Measurements from ENCODE around the gene KLK8. TPM values are rescaled to one million over a fixed set of nuclear protein-coding genes. Genes with fewer than 3 reads are reported as not detected.

The KLK8 gene
- total and polyA plus RNA-seq, 2 experiments from 2014 or later, result not detected

GRCh38 chr19:51030631-51031030 is 29.2 kb upstream of the KLK8 start:
- no peak for DNase-seq
- 45 to 54% methylated on average over 12 to 13 of the region's 13 CpGs for WGBS, 2 experiments (ENCODE audit: low coverage in 1 of 2, low lambda C conversion rate in 2 of 2, missing lambda C conversion rate in 2 of 2)
- Histone ChIP-seq H3K27me3 (replicated peaks; ENCODE audit: insufficient read depth) (peaks cover 5% of the 10 kb centered on the region; the same call in 1 of the 2 replicates), H3K4me3 (no peak overlapping the region), H4K20me1 (ENCODE audit: insufficient read depth) (no peaks in the 10 kb centered on the region), H3K9ac (no peak overlapping the region), H3K9me3 (ENCODE audit: low read depth) (no peaks in the 10 kb centered on the region), H3K27ac (no peak overlapping the region), H3K79me2 (ENCODE audit: insufficient read depth) (no peaks in the 10 kb centered on the region), H2AFZ (no peak overlapping the region), H3K36me3 (ENCODE audit: low read depth) (no peaks in the 10 kb centered on the region), H3K4me1 (ENCODE audit: insufficient read depth) (no peaks in the 10 kb centered on the region), H3K9me2 (ENCODE audit: insufficient read depth) (no peaks in the 10 kb centered on the region), H3F3A (ENCODE audit: insufficient read depth) (no peaks in the 10 kb centered on the region), H3K4me2 (ENCODE audit: unreplicated experiment) (no peak overlapping the region)
- in situ Hi-C loops (cut with MboI), result no loop called here
- TF ChIP-seq EZH2 (IDR thresholded peaks at IDR 0.05; ENCODE audit: insufficient read depth, poor library complexity, severe bottlenecking), result no peak
- TF ChIP-seq EZH2phosphoT487 (IDR thresholded peaks at IDR 0.05; ENCODE audit: insufficient read depth, low read depth), result no peak

- peaks cover 9% of the 10 kb centered on the region; the same call in 1 of the 2 replicates for H3K27me3 ChIP-seq (replicated peaks; ENCODE audit: insufficient read depth)
- no peak overlapping the region for H3K27ac ChIP-seq
- no peaks in the 10 kb centered on the region for H3K9me3 ChIP-seq (ENCODE audit: low read depth)
- no peaks in the 10 kb centered on the region for H3K79me2 ChIP-seq (ENCODE audit: insufficient read depth)
- no peak overlapping the region for H3K4me2 ChIP-seq (ENCODE audit: unreplicated experiment)
- DNase-seq, result no peak
- no peak overlapping the region for H3K4me3 ChIP-seq
- WGBS, 2 experiments (ENCODE audit: low coverage in 1 of 2, low lambda C conversion rate in 2 of 2, missing lambda C conversion rate in 2 of 2), result 32 to 58% methylated on average over 2 of the region's 2 CpGs
- H3K9ac ChIP-seq, result no peak overlapping the region
- no peaks in the 10 kb centered on the region for H3K9me2 ChIP-seq (ENCODE audit: insufficient read depth)
- no peaks in the 10 kb centered on the region for H3F3A ChIP-seq (ENCODE audit: insufficient read depth)
- H4K20me1 ChIP-seq (ENCODE audit: insufficient read depth), result no peaks in the 10 kb centered on the region
- TF ChIP-seq EZH2 (IDR thresholded peaks at IDR 0.05; ENCODE audit: insufficient read depth, poor library complexity, severe bottlenecking) (no peak), EZH2phosphoT487 (IDR thresholded peaks at IDR 0.05; ENCODE audit: insufficient read depth, low read depth) (no peak)
- H2AFZ ChIP-seq, result no peak overlapping the region
- H3K4me1 ChIP-seq (ENCODE audit: insufficient read depth), result no peaks in the 10 kb centered on the region
- in situ Hi-C loops (cut with MboI), result no loop called here
- H3K36me3 ChIP-seq (ENCODE audit: low read depth), result no peaks in the 10 kb centered on the region
These were observed 28.3 kb upstream of the KLK8 start for GRCh38 chr19:51029718-51030117.

GRCh38 chr19:51027873-51028272 is 26.5 kb upstream of the KLK8 start:
- Histone ChIP-seq H2AFZ (no peak overlapping the region), H3K9ac (no peak overlapping the region), H3K36me3 (ENCODE audit: low read depth) (no peaks in the 10 kb centered on the region), H4K20me1 (ENCODE audit: insufficient read depth) (no peaks in the 10 kb centered on the region), H3F3A (ENCODE audit: insufficient read depth) (no peaks in the 10 kb centered on the region), H3K4me1 (ENCODE audit: insufficient read depth) (no peaks in the 10 kb centered on the region), H3K27ac (no peak overlapping the region), H3K9me3 (ENCODE audit: low read depth) (no peaks in the 10 kb centered on the region), H3K27me3 (replicated peaks; ENCODE audit: insufficient read depth) (peaks cover 14% of the 10 kb centered on the region), H3K4me2 (ENCODE audit: unreplicated experiment) (no peak overlapping the region), H3K9me2 (ENCODE audit: insufficient read depth) (no peaks in the 10 kb centered on the region), H3K79me2 (ENCODE audit: insufficient read depth) (no peaks in the 10 kb centered on the region), H3K4me3 (no peak overlapping the region)
- in situ Hi-C loops (cut with MboI), result no loop called here
- WGBS, 2 experiments (ENCODE audit: low coverage in 1 of 2, low lambda C conversion rate in 2 of 2, missing lambda C conversion rate in 2 of 2), result 11 to 18% methylated on average over 5 of the region's 5 CpGs
- no peak for DNase-seq
- TF ChIP-seq EZH2phosphoT487 (IDR thresholded peaks at IDR 0.05; ENCODE audit: insufficient read depth, low read depth) (no peak), EZH2 (IDR thresholded peaks at IDR 0.05; ENCODE audit: insufficient read depth, poor library complexity, severe bottlenecking) (no peak)

- no peaks in the 10 kb centered on the region for H3K9me2 ChIP-seq (ENCODE audit: insufficient read depth)
- H4K20me1 ChIP-seq (ENCODE audit: insufficient read depth), result no peaks in the 10 kb centered on the region
- no peak overlapping the region for H3K27ac ChIP-seq
- H3K79me2 ChIP-seq (ENCODE audit: insufficient read depth), result no peaks in the 10 kb centered on the region
- H2AFZ ChIP-seq, result no peak overlapping the region
- H3K4me3 ChIP-seq, result no peak overlapping the region
- no peak overlapping the region for H3K9ac ChIP-seq
- 18 to 19% methylated on average over 12 to 14 of the region's 14 CpGs for WGBS, 2 experiments (ENCODE audit: low coverage in 1 of 2, low lambda C conversion rate in 2 of 2, missing lambda C conversion rate in 2 of 2)
- no peaks in the 10 kb centered on the region for H3F3A ChIP-seq (ENCODE audit: insufficient read depth)
- H3K4me2 ChIP-seq (ENCODE audit: unreplicated experiment), result no peak overlapping the region
- in situ Hi-C loops (cut with MboI), result no loop called here
- peaks cover 14% of the 10 kb centered on the region for H3K27me3 ChIP-seq (replicated peaks; ENCODE audit: insufficient read depth)
- no peak for DNase-seq
- no peaks in the 10 kb centered on the region for H3K9me3 ChIP-seq (ENCODE audit: low read depth)
- no peaks in the 10 kb centered on the region for H3K4me1 ChIP-seq (ENCODE audit: insufficient read depth)
- TF ChIP-seq EZH2 (IDR thresholded peaks at IDR 0.05; ENCODE audit: insufficient read depth, poor library complexity, severe bottlenecking) (no peak), EZH2phosphoT487 (IDR thresholded peaks at IDR 0.05; ENCODE audit: insufficient read depth, low read depth) (no peak)
- no peaks in the 10 kb centered on the region for H3K36me3 ChIP-seq (ENCODE audit: low read depth)
These were observed 25.9 kb upstream of the KLK8 start for GRCh38 chr19:51027126-51027806.

GRCh38 chr19:51026554-51026831 is 25.1 kb upstream of the KLK8 start, which contains the start of gene KLK11:
KLK11 (minus strand) TSS chr19:51026616; CDS start chr19:51025631, 985 bp downstream.
- Histone ChIP-seq H3K27ac (no peak within 1 kb of the TSS), H3K79me2 (ENCODE audit: insufficient read depth) (no peaks in the 10 kb centered on the region), H2AFZ (no peak within 1 kb of the TSS), H3K36me3 (ENCODE audit: low read depth) (no peaks in the 10 kb centered on the region), H4K20me1 (ENCODE audit: insufficient read depth) (no peaks in the 10 kb centered on the region), H3F3A (ENCODE audit: insufficient read depth) (no peaks in the 10 kb centered on the region), H3K4me2 (ENCODE audit: unreplicated experiment) (no peak within 1 kb of the TSS), H3K9me2 (ENCODE audit: insufficient read depth) (no peaks in the 10 kb centered on the region), H3K4me1 (ENCODE audit: insufficient read depth) (no peaks in the 10 kb centered on the region), H3K9me3 (ENCODE audit: low read depth) (no peaks in the 10 kb centered on the region), H3K27me3 (replicated peaks; ENCODE audit: insufficient read depth) (peaks cover 19% of the 10 kb centered on the region), H3K4me3 (no peak within 1 kb of the TSS), H3K9ac (no peak within 1 kb of the TSS)
- in situ Hi-C loops (cut with MboI), result no loop called here
- WGBS, 2 experiments (ENCODE audit: low coverage in 1 of 2, low lambda C conversion rate in 2 of 2, missing lambda C conversion rate in 2 of 2), result 18 to 53% methylated on average over 3 to 11 of the region's 11 CpGs
- no peak for DNase-seq
- TF ChIP-seq EZH2phosphoT487 (IDR thresholded peaks at IDR 0.05; ENCODE audit: insufficient read depth, low read depth) (no peak), EZH2 (IDR thresholded peaks at IDR 0.05; ENCODE audit: insufficient read depth, poor library complexity, severe bottlenecking) (no peak)

All from GM23248 (cell line).